HG03280 (cell line): Measurements from ENCODE around the gene HOXC4.
"Not testable (repeated sequence)": the region's sequence is repeated elsewhere in the genome, so short reads cannot be mapped to it uniquely, and the experiment has no call there.

ENCODE experiments used
- ATAC-seq: cut with Tn5 transposase; IDR thresholded peaks from one replicate; pipeline ENCODE4 v1.9.1; 2021; ENCODE audit warnings: mild to moderate bottlenecking, moderate library complexity; ENCODE audit not compliant: unreplicated experiment

The HOXC4 gene

GRCh38 chr12:54081581-54082396 is 28.2 kb downstream of the HOXC4 start:
- not testable (repeated sequence) for ATAC-seq

- ATAC-seq: no peak
Measured at GRCh38 chr12:54082397-54082892, 28.8 kb downstream of the HOXC4 start.

GRCh38 chr12:54088011-54088410 is 34.4 kb downstream of the HOXC4 start:
- ATAC-seq: not testable (repeated sequence)

GRCh38 chr12:54089465-54089864 is 35.8 kb downstream of the HOXC4 start:
- not testable (repeated sequence) for ATAC-seq

GRCh38 chr12:54090312-54090711 is 36.7 kb downstream of the HOXC4 start:
- ATAC-seq: not testable (repeated sequence)

- ATAC-seq: not testable (repeated sequence)
Measured at GRCh38 chr12:54092943-54093342, 39.3 kb downstream of the HOXC4 start.

- ATAC-seq: not testable (repeated sequence)
Measured at GRCh38 chr12:54095928-54096327, 42.3 kb downstream of the HOXC4 start.

- not testable (repeated sequence) for ATAC-seq
Measured at GRCh38 chr12:54098644-54099043, 45.0 kb downstream of the HOXC4 start.

GRCh38 chr12:54100588-54100987 is 47.0 kb downstream of the HOXC4 start:
- ATAC-seq: not testable (repeated sequence)

GRCh38 chr12:54102223-54102622 is 48.6 kb downstream of the HOXC4 start:
- not testable (repeated sequence) for ATAC-seq

- ATAC-seq: not testable (repeated sequence)
Measured at GRCh38 chr12:54103827-54104226, 50.2 kb downstream of the HOXC4 start.
